CD4-positive, alpha-beta T cell (primary cell): Measurements from ENCODE around the gene GNA12. TPM values are rescaled to one million over a fixed set of nuclear protein-coding genes. Genes with fewer than 3 reads are reported as not detected.

ENCODE experiments used
- ATAC-seq: fragments of 200-7000 bp; cut with Tn5 transposase; one replicate; pipeline ENCODE4 v1.10.0; 2022; ENCODE audit warnings: mild to moderate bottlenecking; ENCODE audit not compliant: poor library complexity
- CTCF ChIA-PET: fragments of 350-600 bp; sonication (Branson Sonifier 250); formaldehyde crosslinking; loops from one replicate; lab custom pipeline; 2021; ENCODE audit warnings: antibody characterized with exemption, inconsistent platforms; lab: Charles Lee
- POLR2A ChIA-PET: fragments of 350-600 bp; sonication (Branson Sonifier 250); formaldehyde crosslinking; loops from one replicate; lab custom pipeline; 2021; ENCODE audit warnings: antibody characterized with exemption, inconsistent platforms; lab: Charles Lee
- DNase-seq, 14 experiments: peaks; one replicate each; pipeline ENCODE4 v3.0.0-alpha.2; 2013 to 2020; ENCODE audit warnings: mixed read lengths in 2 of 14
- H3K27ac ChIP-seq, 2 donors: one replicate each; pipeline versions ENCODE4 v1.5.1 to v1.7.0; 2013; ENCODE audit warnings: low read length in 2 of 2, low read depth in 1 of 2, mild to moderate bottlenecking in 1 of 2
- H3K27me3 ChIP-seq, 2 experiments: 1 replicate in 1 of 2; 2 replicates in 1 of 2; pipeline versions ENCODE4 v1.6.1 to v1.7.0; 2013; ENCODE audit warnings: low read length in 2 of 2, control low read depth in 1 of 2, mild to moderate bottlenecking in 1 of 2, moderate library complexity in 1 of 2; ENCODE audit not compliant: insufficient read depth in 2 of 2, control insufficient read depth in 1 of 2
- H3K36me3 ChIP-seq: one replicate; pipeline ENCODE4 v1.6.1; 2013; ENCODE audit warnings: low read length, control low read depth; ENCODE audit not compliant: insufficient read depth
- H3K4me1 ChIP-seq: one replicate; pipeline ENCODE4 v1.6.1; 2013; ENCODE audit warnings: low read length, control low read depth; ENCODE audit not compliant: insufficient read depth
- H3K4me3 ChIP-seq: one replicate; pipeline ENCODE4 v1.5.1; 2013; ENCODE audit warnings: mild to moderate bottlenecking, low read length, moderate library complexity
- H3K9me3 ChIP-seq, 2 experiments: 1 replicate in 1 of 2; 2 replicates in 1 of 2; pipeline versions ENCODE4 v1.6.1 to v1.7.0; 2013; ENCODE audit warnings: low read length in 2 of 2, mild to moderate bottlenecking in 2 of 2, control low read depth in 1 of 2, moderate library complexity in 1 of 2; ENCODE audit not compliant: control insufficient read depth in 1 of 2, insufficient read depth in 1 of 2
- H3K27ac Mint-ChIP-seq: one replicate; pipeline ENCODE4 v1.8.0; 2020; ENCODE audit warnings: mixed read lengths
- H3K27me3 Mint-ChIP-seq: one replicate; pipeline ENCODE4 v1.8.0; 2021; ENCODE audit warnings: mixed read lengths
- H3K36me3 Mint-ChIP-seq: one replicate; pipeline ENCODE4 v1.8.0; 2021; ENCODE audit warnings: low read depth, mixed read lengths
- H3K4me1 Mint-ChIP-seq: one replicate; pipeline ENCODE4 v1.8.0; 2021; ENCODE audit warnings: low read depth, mixed read lengths
- H3K4me3 Mint-ChIP-seq: one replicate; pipeline ENCODE4 v1.8.0; 2020; ENCODE audit warnings: mild to moderate bottlenecking, mixed read lengths
- H3K9me3 Mint-ChIP-seq: one replicate; pipeline ENCODE4 v1.8.0; 2020; ENCODE audit warnings: mixed read lengths
- intact Hi-C, 2 experiments: fragments of 100-400 bp; cut with DNase I in 1 of 2; cut with micrococcal nuclease in 1 of 2; formaldehyde crosslinking; loops; one replicate each; pipeline versions ENCODE4 v1.15.1 to v1.9.0; 2023 to 2025; cut with DNase I, micrococcal nuclease
- total RNA-seq, 174 experiments: library from RNA in 2 of 174; stranded (reverse) in 2 of 174; gene quantifications; one replicate each; pipeline ENCODE4 v1.2.3 and lab custom pipeline; 2021 to 2026
- TF ChIP-seq, protein P1 (sequence below): fragments of 200-600 bp; IDR thresholded peaks from one replicate; pipeline ENCODE4 v1.8.0; 2022; ENCODE audit warnings: antibody characterized with exemption, mild to moderate bottlenecking

GNA12 gene
- total RNA-seq, 2 experiments from 2014 or later, result 16.0 to 16.1 TPM

DNA sequence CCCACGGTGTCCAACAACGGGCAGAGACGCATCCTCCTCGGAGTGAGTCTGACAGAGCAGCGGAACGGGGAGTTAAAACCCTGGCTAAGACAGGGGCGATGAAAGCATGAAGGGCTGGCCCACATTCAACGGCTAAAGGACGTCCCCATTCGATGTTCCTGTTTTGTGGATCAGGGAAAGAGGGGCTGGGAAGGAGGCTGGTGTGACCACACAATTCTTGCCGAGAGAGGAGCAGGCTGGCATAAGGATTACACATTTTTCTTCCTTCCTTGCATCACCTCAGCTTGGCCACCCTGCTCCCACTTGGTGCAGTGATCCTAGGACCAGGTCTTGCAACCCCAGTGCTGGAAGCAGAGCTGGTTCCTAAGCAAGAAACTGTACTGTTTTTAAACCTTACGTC is 67.7 kb downstream of the GNA12 start:
- ChIA-PET POLR2A (no interaction called here), CTCF (no interaction called here)
- no peak for DNase-seq
- no peak for ATAC-seq
- no peak overlapping the region for H3K4me3 ChIP-seq
- H3K27ac ChIP-seq, result no peak overlapping the region
- no peak overlapping the region for H3K27ac Mint-ChIP-seq
- intact Hi-C loops, result no loop called here
- H3K4me1 Mint-ChIP-seq, result peaks cover 9% of the 10 kb centered on the region
- H3K4me3 Mint-ChIP-seq, result no peak overlapping the region
- H3K4me1 ChIP-seq, result no peaks in the 10 kb centered on the region
- no peaks in the 10 kb centered on the region for H3K9me3 Mint-ChIP-seq
- peaks cover 55% of the 10 kb centered on the region for H3K36me3 Mint-ChIP-seq
- H3K27me3 ChIP-seq, result no peaks in the 10 kb centered on the region
- H3K9me3 ChIP-seq, result no peaks in the 10 kb centered on the region
- TF ChIP-seq, protein P1, sequence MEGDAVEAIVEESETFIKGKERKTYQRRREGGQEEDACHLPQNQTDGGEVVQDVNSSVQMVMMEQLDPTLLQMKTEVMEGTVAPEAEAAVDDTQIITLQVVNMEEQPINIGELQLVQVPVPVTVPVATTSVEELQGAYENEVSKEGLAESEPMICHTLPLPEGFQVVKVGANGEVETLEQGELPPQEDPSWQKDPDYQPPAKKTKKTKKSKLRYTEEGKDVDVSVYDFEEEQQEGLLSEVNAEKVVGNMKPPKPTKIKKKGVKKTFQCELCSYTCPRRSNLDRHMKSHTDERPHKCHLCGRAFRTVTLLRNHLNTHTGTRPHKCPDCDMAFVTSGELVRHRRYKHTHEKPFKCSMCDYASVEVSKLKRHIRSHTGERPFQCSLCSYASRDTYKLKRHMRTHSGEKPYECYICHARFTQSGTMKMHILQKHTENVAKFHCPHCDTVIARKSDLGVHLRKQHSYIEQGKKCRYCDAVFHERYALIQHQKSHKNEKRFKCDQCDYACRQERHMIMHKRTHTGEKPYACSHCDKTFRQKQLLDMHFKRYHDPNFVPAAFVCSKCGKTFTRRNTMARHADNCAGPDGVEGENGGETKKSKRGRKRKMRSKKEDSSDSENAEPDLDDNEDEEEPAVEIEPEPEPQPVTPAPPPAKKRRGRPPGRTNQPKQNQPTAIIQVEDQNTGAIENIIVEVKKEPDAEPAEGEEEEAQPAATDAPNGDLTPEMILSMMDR, result no peak
- H3K27me3 Mint-ChIP-seq, result no peaks in the 10 kb centered on the region
- H3K36me3 ChIP-seq, result no peaks in the 10 kb centered on the region

DNA sequence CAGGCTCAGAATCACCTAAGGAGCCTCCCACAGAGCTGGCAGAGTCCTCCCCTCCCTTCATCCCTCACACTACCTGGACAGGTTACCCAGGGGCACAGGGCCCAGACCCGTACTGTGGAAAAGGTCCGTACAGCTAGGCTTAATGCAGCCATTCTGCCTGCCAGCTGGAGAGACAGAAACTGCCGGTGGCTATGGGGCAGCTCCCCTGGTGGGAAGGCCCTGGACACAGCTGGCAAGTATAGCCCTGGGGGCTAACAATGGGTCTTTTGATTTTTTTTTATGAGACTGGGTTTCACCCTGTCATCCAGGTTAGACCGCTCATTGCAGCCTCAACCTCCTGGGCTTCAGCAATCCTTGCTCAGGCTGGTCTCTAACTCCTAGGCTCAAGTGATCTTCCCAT is 68.3 kb downstream of the GNA12 start:
- Mint-ChIP-seq H3K27ac (no peak overlapping the region), H3K9me3 (no peaks in the 10 kb centered on the region), H3K27me3 (no peaks in the 10 kb centered on the region), H3K36me3 (peaks cover 54% of the 10 kb centered on the region), H3K4me1 (peaks cover 9% of the 10 kb centered on the region), H3K4me3 (no peak overlapping the region)
- TF ChIP-seq, protein P1, result no peak
- CTCF ChIA-PET, result no interaction called here
- intact Hi-C loops, result no loop called here
- Histone ChIP-seq H3K4me3 (no peak overlapping the region), H3K27ac (no peak overlapping the region), H3K36me3 (no peaks in the 10 kb centered on the region), H3K27me3 (no peaks in the 10 kb centered on the region), H3K9me3 (no peaks in the 10 kb centered on the region), H3K4me1 (no peaks in the 10 kb centered on the region)
- ATAC-seq (no peak), DNase-seq (no peak)
- POLR2A ChIA-PET, result no interaction called here

DNA sequence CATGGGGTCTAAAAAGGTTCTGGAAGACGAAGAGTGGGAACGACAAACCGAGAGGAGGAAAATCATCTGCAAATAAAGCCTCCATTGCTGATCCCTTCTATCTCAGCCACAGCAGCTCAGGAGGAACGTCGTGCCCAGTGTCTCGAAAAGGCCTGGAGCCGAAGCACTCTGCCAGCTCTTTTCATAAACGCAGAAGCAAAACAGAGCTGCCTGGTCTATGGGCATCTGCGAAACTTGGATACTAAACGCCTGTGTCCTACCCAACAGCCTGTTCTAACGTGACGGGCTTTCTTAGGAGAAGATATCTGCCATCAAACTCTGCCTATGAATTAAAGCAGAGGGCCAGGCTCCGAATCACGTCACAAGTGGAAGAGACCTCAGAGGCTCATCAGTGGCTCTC is 68.7 kb downstream of the GNA12 start:
- no peak for ATAC-seq
- intact Hi-C loops, result no loop called here
- Histone ChIP-seq H3K27ac (no peak overlapping the region), H3K4me3 (no peak overlapping the region), H3K36me3 (no peaks in the 10 kb centered on the region), H3K4me1 (no peaks in the 10 kb centered on the region), H3K27me3 (no peaks in the 10 kb centered on the region), H3K9me3 (no peaks in the 10 kb centered on the region)
- Mint-ChIP-seq H3K4me1 (peaks cover 9% of the 10 kb centered on the region), H3K36me3 (peaks cover 55% of the 10 kb centered on the region), H3K4me3 (no peak overlapping the region), H3K9me3 (no peaks in the 10 kb centered on the region), H3K27ac (no peak overlapping the region), H3K27me3 (no peaks in the 10 kb centered on the region)
- POLR2A ChIA-PET, result no interaction called here
- TF ChIP-seq, protein P1, result no peak
- DNase-seq, result no peak
- CTCF ChIA-PET, result no interaction called here
